Esophagus muscularis mucosa (tissue), 4 donors: ENCODE results near the gene TLR6.

Source experiments
- EP300 ChIP-seq: sonication (generic); formaldehyde crosslinking; IDR thresholded peaks from one replicate; pipeline ENCODE4 v1.6.1; 2017; ENCODE audit warnings: antibody characterized with exemption
- POLR2A ChIP-seq: fragments of 450-650 bp; IDR thresholded peaks from one replicate; pipeline ENCODE4 v1.6.1; 2017; ENCODE audit warnings: antibody characterized with exemption, moderate library complexity, mild to moderate bottlenecking, low read depth
- POLR2AphosphoS5 ChIP-seq, 2 donors: sonication (generic); formaldehyde crosslinking; IDR thresholded peaks; one replicate each; pipeline ENCODE4 v1.6.1; 2017; ENCODE audit warnings: antibody characterized with exemption in 2 of 2
- TF ChIP-seq, protein P1 (sequence below), 3 experiments: fragments of 200-600 bp in 2 of 3; fragments of 450-650 bp in 1 of 3; sonication (generic) in 2 of 3; IDR thresholded peaks; one replicate each; pipeline ENCODE4 v1.5.1; 2017 to 2019; ENCODE audit warnings: antibody characterized with exemption in 3 of 3, mild to moderate bottlenecking in 2 of 3, moderate library complexity in 1 of 3

DNA sequence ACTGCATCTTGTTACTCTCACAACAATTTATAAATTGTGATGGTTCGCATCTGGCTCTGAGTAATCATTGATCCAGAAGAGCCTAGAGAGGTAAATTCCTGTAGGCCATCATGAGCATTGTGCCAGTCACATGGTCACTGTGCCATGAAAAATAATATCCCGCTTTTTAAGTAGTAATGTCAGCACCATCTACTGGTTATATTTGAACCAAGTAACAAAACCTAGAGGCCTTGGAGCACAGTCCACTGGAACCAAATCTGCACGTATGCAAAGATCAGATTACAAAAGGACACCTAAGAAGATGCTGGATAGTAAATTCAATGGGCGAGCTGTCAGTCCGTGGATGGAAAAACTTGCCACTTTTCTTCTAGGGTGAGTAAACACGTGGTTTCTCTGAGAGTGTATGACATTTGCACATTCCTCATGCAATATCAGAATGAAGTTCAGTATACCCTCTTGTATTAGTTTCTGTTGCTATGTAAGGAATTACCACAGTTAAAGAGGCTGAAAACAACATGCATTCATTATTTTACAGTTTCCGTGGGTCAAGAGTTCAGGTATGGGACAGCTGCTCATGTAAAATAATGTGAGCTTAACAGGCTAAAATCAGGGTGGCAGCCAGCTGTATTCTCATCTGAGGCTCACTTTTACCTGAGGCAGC is 37.8 kb upstream of the TLR6 start:
- no peak for TF ChIP-seq POLR2A
- TF ChIP-seq POLR2AphosphoS5 (IDR thresholded peaks at IDR 0.05): no peak
- TF ChIP-seq, protein P1, sequence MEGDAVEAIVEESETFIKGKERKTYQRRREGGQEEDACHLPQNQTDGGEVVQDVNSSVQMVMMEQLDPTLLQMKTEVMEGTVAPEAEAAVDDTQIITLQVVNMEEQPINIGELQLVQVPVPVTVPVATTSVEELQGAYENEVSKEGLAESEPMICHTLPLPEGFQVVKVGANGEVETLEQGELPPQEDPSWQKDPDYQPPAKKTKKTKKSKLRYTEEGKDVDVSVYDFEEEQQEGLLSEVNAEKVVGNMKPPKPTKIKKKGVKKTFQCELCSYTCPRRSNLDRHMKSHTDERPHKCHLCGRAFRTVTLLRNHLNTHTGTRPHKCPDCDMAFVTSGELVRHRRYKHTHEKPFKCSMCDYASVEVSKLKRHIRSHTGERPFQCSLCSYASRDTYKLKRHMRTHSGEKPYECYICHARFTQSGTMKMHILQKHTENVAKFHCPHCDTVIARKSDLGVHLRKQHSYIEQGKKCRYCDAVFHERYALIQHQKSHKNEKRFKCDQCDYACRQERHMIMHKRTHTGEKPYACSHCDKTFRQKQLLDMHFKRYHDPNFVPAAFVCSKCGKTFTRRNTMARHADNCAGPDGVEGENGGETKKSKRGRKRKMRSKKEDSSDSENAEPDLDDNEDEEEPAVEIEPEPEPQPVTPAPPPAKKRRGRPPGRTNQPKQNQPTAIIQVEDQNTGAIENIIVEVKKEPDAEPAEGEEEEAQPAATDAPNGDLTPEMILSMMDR (IDR thresholded peaks at IDR 0.05): no peak
- TF ChIP-seq EP300: no peak
